ENCODE results near the gene TRIM2.

GRCh38 chr4:153210727-153211126, 6.5 kb downstream of the TRIM2 start:
- TF ChIP-seq, protein P1, sequence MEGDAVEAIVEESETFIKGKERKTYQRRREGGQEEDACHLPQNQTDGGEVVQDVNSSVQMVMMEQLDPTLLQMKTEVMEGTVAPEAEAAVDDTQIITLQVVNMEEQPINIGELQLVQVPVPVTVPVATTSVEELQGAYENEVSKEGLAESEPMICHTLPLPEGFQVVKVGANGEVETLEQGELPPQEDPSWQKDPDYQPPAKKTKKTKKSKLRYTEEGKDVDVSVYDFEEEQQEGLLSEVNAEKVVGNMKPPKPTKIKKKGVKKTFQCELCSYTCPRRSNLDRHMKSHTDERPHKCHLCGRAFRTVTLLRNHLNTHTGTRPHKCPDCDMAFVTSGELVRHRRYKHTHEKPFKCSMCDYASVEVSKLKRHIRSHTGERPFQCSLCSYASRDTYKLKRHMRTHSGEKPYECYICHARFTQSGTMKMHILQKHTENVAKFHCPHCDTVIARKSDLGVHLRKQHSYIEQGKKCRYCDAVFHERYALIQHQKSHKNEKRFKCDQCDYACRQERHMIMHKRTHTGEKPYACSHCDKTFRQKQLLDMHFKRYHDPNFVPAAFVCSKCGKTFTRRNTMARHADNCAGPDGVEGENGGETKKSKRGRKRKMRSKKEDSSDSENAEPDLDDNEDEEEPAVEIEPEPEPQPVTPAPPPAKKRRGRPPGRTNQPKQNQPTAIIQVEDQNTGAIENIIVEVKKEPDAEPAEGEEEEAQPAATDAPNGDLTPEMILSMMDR (IDR thresholded peaks at IDR 0.05; ENCODE audit: insufficient read depth, low read length) = no peak
- no peak for TF ChIP-seq GABPA (IDR thresholded peaks at IDR 0.05; ENCODE audit: low read depth)
- TF ChIP-seq REST (IDR thresholded peaks at IDR 0.05; ENCODE audit: insufficient replicate concordance, low read depth) = no peak
- no peak for TF ChIP-seq POLR2AphosphoS5 (IDR thresholded peaks at IDR 0.05; ENCODE audit: low read depth)
- TF ChIP-seq SPI1 (IDR thresholded peaks at IDR 0.05; ENCODE audit: borderline replicate concordance, low read depth) = no peak

Measured in HL-60 (cell line).